HG02852 (cell line): Measurements from ENCODE around the gene CTXN2.

Source experiments
- ATAC-seq: cut with Tn5 transposase; IDR thresholded peaks from one replicate; pipeline ENCODE4 v1.9.1; 2021; ENCODE audit warnings: mild to moderate bottlenecking, moderate library complexity; ENCODE audit not compliant: unreplicated experiment

CTXN2 gene

DNA sequence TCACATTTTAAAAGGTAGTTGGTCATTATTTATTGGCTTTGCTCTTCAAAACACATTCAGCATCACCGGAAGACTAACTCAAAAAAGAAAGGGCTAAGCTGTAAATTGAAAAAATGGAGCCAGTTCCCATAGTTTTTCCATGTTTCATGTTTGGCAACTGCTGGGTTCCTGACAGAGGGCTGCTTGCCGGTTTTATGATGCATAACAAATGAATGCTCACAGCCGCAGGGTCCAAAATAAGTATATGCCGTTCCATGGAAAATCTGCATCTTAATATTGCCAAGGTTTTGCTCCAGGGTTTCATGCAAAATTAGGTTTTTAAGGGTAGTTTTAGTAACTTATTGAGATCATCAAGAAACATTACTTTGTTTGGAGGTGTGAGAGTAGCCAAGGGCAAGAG is 30.4 kb downstream of the CTXN2 start:
- no peak for ATAC-seq

DNA sequence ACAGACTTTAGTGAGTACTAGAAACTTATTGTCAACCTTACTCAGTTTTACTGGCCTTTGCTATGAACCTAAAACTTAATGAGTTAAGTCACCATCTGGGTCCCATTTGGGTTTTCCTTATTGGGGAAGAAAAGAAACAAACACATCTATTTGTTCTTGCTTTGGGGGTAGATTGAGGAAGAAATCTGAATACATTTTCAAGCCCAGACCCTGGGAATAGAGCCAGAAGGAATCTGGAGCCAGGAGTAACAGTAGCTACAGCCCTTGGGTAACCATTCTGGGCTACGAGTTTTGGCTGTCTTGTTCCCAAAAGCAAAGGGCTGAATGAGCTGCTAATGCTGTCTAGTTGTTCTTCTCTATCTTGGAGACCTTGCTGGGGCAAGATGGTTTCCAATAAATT is 31.2 kb downstream of the CTXN2 start:
- no peak for ATAC-seq

DNA sequence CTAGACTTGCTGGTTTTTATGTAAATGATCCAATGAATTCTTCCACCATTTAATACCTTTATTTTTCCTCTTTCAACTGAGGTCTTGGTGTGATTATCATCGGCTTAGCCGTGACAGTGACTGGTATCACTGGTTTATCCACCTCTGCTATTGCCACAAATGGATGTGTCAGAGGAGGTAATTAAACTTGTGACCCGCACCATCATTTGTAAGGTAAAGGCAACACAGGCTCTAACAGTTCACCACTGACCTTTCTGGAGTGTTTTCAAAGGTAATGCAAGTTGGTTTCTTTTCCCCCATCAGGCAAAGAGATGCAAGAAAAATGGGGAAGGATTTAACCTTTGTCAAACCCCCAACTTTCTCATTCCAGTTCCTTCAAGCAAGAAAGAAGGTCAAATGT is 34.3 kb downstream of the CTXN2 start:
- ATAC-seq = no peak

DNA sequence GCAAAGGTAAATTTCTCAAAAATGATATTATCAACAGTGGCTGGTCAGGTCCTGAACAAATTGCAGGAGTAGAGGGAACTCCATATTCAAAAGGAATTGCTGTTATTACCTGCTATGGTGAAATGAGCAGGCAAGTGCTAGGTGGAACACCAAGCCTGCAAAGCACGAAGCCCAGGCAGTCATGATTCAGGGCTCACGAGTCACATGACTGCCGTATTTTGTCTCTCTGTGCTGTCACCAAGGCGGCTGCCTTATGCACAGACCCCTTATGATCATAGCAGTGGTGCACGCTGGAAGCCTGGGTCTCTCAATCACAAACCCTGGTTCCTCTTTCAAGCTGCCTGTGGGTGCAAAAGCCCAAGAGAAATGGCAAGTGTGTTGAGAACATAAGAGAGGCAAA is 39.0 kb downstream of the CTXN2 start:
- no peak for ATAC-seq

DNA sequence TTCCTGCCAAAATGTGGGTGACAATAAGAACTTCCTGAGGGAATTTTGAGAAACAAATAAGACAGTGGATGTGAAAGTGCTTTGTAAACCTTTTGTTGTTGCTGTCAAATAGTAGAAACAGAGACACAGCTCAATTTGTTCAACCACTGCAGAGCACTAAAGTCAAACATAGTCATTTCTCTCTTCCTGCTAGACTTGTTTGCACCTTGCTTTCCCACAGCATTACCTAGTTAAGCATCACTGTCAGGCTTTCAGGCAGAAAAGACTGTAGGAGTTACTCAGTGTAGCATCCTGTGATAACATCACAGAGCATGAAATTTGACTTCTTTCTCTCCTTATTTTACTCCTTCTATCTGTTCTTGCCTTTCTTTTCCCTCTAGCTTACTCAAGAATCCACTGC is 41.8 kb downstream of the CTXN2 start:
- ATAC-seq = peak; percentile 56

DNA sequence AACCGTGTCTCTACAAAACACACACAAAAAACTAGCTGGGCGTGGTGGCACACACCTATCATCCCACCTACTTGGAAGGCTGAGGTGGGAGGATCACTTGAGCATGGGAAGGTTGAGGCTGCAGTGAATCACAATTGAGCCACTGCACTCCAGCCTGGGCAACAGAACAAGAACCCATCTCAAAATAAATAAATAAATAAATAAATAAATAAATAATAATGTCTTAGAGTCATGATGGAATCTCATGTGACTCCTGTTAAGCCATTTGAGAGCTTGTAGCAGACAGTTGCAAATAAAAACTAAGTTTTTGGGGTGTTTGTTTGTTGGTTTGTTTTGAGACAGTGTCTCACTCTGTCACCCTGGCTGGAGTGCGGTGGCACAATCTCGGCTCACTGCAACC is 47.9 kb downstream of the CTXN2 start:
- no peak for ATAC-seq

DNA sequence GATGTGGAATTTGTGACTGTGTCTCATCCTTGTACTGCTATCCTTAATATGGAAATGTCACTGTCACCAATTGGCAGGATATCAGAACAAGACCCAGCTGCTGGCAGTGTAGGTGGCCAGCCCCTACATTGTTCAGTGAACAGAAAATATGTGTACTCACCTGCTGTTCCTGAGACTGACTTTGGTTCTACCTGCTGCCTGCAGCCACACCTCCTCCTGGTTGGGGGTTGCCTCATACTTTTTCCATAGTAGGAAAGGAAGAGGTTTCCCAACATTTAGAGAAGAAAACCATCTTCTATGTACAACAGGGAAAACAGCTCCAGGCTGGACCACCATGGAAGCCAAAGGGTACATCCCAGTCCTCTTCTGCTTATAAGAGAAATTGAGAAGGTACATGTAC is 50.5 kb downstream of the CTXN2 start:
- no peak for ATAC-seq

DNA sequence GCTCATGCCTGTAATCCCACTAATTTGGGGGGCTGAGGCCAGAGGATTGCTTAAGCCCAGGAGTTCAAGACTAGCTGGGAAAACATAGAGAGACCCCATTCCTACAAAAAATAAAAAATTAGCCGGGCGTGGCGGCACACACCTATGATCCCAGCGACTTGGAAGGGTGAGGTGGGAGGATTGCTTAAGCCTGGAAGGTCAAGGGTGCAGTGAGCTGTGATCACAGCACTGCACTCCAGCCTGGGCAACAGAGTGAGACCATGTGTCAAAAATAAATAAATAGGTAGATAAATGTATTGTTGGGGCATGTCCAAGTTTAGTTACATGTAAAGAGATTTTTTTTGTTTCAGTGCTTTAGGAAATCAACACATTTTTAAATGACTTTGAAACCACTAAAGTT is 51.1 kb downstream of the CTXN2 start:
- no peak for ATAC-seq

DNA sequence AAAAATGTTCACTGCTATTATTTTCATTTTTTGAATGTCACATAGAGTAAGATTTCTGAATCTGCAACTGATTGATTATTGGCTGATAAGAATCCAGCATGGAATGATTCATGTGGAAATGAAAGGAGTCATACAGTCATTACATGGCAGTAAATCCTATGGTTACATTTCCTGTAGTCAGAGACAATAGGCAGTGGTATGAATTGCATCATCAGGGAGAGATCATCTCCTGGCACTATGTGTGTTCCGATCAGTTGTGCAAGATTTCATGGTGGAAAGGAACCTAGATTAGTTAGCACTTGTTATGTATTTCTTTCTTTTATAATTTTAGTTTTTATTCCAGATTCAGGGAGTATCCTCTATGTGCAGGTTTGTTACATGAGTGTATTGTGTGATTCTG is 53.5 kb downstream of the CTXN2 start:
- no peak for ATAC-seq

DNA sequence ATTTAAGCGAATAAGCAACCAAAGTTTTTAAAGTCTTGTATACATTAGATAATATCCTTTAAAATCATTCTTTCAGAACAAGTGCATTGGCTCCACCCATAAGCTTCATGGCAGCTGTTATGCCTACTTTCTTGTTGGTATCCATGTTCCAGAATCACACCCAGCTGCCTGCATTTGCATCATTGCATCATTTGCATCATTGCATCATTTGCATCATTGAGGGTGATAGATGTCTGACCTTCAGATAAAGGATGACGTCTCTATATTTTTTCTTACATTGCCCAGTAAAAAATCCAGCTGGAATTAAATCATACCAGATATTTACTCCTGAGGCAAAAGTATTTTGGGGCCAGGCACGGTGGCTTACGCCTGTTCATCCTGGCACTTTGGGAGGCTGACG is 56.9 kb downstream of the CTXN2 start:
- no peak for ATAC-seq

DNA sequence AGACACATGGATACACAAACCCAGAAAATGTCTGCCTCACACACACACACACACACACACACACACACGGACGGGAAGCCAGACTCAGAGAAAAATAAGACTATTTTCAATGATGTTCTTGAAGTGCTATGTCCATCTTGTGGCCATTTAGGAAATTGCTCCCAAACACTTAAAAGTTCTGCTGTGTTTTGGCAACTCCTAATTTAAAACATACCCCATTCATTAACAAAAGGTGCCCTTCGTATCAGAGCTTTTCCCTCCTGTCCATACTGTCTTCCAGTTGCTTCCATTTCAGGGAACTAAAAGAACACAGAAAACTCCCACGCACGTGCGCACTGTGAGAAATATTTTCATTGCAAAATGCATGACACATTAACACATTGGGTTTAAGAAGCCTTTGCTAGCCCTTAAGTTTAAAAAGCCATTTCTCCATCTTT is 59.2 kb downstream of the CTXN2 start:
- ATAC-seq = no peak

DNA sequence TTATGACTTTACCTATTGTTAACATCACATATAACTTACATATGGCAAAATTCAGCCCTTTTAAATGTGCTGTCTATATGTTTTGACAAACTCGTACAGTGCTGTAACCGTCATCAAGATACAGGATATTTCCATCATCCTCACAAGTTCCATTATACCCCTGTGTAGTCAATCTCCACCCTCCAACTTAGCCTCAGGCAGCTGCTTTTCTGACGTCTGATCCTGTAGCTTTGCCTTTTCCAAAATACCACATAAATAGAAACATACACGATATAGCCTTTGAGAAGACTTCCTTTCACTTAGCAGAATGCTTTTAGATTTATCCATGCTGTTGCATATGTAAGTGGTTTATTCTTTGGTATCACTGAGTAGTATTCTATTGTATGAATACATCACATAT is 61.7 kb downstream of the CTXN2 start:
- no peak for ATAC-seq
